Globus pallidus (tissue), 1 donor: ENCODE measurements around the gene STXBP5.

Source experiments
- DNase-seq: peaks from one replicate; pipeline ENCODE4 v3.0.0-alpha.2; 2015; ENCODE audit warnings: low spot score

The STXBP5 gene

DNA sequence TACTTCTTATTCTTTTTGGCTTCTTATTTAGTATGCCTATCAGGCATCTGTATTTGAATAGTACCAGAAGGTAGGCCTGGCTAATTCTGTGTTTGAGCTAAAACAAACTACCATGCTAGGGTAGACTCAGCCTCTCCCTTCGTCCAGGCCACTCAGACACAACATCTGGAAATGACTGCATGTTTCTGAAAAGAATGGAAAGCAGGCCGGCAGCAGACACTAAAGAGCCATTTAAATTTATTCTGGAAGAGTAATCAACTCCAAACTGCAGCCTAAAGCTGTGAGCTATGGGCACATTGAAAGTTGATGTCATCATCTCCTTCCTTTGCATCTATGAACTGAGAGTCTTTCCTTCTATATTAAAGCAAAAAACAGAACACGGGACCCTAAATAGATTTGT is 233.4 kb downstream of the STXBP5 start:
- DNase-seq, result no peak

- no peak for DNase-seq
Observed at GRCh38 chr6:147438758-147439528, 234.7 kb downstream of the STXBP5 start.
